T-helper 9 cell (primary cell): ENCODE results near the gene ABCB1.

Experiments
- DNase-seq: peaks from one replicate; pipeline ENCODE4 v3.0.0-alpha.2; 2020
- total RNA-seq, 2 donors: gene quantifications; one replicate each; lab custom pipeline; 2026; lab: John Stamatoyannopoulos, UW

Gene ABCB1
- total RNA-seq = 47.1 to 146 reads per million in 2 donors

DNA sequence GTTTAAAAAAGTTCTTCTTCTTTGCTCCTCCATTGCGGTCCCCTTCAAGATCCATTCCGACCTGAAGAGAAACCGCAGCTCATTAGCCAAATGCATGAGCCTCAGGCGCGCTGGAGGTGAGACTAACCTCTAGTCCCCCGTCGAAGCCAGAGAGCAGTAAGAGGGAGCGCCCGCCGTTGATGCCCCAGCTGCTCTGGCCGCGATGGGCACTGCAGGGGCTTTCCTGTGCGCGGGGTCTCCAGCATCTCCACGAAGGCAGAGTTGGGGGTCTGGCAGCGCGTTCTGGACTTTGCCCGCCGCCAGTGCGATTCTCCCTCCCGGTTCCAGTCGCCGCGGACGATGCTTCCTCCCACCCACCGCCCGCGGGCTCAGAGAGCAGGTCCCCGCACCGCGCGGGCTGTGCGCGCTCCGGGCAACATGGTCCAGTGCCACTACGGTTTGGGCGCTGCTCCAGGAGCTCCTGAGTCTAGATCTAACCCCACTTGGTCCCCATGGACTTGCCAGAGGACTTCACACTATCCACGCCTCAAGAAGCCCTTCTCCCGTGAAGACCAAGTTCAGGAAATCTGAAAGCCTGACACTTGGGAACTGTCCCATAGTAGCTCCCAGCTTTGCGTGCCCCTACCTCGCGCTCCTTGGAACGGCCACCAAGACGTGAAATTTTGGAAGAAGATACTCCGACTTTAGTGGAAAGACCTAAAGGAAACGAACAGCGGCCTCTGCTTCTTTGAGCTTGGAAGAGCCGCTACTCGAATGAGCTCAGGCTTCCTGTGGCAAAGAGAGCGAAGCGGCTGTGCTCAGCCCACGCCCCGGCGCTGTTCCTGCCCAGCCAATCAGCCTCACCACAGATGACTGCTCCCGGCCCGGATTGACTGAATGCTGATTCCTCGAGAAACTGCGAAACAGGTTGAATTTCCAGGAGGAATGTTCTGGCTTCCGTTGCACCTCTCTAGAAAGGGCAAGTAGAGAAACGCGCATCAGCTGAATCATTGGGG lies at the start of gene ABCB1:
TSS of gene ABCB1 (minus strand) at position 755 of the 995 bp plus-strand sequence. CDS start at position 55, 700 bp downstream.
- peak; percentile 31 for DNase-seq

DNA sequence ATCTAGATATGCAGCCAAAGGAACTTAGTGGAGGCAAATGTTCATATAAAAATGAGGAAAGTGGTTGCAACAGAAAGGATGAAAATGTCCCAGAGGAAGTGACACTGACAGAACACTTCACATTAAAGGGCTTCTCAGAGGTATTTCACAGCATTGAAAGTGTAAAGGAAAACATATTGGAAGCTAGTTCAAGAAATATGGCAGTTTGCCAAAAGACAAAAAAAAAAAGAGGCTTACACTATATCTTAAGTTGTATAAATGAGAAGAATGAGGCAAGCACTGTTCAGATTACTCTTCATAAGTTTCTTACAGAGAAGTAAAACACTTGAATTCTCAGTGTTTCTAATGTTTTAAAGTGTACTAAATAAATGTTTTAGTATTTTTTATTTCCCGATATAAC lies 47.6 kb upstream of the ABCB1 start:
- no peak for DNase-seq

DNA sequence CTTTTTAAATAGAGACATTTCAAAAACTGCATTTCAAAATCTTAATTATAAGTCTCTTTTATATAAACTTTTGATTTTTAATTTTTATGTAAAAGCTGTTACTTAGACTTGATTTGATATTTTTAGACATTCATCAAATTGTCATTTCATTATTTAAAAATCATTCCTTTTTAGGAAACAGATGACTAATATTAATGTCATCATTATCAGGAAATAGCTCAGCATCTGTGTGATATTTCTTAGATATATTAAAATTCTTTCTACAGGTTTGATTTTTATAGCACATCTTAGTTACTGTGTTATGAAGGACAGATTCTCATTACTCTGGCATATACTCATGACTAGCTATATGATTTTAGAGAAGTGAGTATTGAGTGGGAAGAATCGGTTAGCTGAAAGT lies 44.8 kb upstream of the ABCB1 start:
- no peak for DNase-seq

DNA sequence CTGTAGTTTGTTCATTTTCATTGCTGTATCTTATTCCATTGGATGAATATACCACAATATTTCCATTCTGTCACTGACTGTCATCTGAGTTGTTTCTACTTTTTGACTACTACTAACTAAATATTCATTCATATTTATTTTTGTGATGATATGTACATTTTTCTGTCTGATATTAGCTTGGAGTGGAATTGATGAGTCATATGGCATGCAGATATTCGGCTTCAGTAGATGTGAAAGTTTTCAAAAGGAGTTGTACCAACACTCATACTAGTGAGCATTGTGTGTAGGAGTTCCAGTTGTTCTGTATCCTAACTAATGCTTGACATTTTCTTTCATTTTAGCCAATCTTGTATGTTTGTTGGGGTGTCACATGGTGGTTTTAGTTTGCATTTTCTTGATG lies 35.2 kb upstream of the ABCB1 start:
- DNase-seq = no peak

DNA sequence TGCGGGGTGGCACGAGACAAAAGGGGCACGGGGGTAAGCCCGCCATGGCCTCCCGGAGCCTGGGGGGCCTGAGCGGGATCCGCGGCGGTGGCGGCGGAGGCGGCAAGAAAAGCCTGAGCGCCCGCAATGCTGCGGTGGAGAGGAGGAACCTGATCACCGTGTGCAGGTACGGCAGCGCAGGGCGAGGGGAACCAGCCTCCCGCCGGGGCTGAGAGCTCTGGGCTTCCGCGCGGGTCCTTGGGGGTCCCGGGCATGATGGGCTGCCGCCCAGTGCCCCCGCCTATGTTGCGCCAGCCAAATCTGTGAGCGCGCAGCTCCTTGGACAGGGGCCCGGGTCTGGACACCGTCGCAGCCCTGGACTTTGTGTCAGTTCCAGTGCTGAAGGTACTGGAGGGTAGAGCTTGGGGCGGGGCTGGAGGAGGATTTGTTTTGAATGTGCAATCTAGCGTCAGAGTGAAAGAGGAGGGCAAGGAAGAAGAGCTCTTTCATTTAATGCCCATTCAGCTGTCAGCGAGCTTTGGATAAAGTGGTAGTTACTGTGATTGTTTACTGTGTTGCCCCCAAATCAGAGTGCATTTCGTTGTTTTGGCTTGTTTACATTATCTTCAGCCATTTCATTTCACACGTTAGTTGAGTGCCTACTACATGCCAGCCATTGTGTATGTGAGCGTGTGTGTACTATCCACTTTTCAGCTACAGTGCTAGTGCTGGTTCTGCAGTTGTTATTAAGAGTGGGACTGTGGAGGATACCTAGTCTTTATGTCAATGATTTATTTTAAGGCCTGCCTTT lies 28.3 kb upstream of the ABCB1 start:
- peak; percentile 10 for DNase-seq

DNA sequence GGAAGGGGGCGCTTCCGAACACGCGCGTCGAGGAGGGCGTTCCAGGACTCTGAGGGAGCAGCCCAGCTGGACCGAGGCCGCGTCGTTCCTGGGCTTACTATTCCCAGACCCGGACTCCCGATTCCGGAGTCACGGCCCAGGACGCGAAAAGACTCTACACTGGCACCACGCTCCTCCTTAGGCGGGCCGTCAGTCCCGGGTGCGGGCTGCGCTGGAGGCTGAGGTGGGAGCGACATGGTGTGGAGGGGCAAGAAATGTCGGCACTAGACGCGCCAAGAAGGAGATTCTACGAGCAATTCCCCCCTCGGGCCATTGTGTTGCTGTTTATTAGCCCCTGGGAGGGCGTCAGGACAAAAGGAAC lies 26.9 kb upstream of the ABCB1 start:
- peak; percentile 8 for DNase-seq

DNA sequence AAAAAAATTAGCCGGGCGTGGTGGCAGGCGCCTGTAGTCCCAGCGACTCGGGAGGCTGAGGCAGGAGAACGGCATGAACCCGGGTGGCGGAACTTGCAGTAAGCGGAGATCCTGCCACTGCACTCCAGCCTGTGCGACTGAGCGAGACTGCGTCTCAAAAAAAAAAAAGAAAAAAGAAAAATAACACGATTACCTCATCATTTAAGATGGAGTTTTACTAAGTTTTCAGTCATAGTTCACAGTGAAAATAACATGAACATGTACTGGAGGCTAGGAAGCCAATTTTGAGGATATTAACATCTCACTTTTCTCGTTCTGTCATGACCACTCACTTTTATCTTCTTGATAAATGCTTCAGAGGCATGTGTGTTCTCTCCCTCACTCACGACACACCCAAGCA lies 24.4 kb upstream of the ABCB1 start:
- no peak for DNase-seq

DNA sequence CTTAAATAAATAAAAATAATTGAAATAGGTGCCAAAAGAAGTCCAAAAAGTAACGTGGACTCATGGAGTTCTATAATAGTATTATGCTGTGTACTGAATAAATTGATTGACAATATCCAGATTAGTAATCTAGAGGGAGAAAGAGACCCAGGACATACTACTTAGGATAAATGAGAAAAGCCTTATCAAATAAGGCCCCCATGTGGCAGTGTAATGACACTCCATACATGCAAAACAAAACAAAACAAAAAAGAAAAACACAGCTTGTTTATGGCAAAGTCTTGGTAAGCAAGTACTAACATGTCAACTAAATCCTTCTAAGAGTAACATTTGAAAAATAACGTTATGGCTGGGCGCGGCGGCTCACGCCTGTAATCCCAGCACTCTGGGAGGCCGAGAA lies 23.9 kb upstream of the ABCB1 start:
- no peak for DNase-seq

DNA sequence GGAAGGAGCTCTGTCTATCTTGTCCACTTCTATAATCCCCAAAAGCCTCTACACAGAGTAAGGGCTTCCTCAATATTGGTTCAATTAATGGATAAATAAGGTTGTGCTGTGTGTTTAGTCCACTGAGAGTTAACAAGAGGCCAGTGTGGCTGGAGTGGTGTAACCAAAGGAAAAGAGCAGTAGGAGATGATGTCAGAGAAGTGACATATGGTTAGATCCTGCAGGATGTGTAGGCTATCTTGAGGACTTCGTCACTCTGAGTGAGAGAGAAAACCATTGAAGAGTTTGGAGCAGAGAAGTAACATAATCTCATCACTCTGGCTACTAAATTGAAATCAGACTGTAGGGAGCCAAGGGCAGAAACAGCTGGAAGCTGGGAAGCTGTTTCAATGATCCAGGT lies 14.5 kb upstream of the ABCB1 start:
- DNase-seq = no peak

DNA sequence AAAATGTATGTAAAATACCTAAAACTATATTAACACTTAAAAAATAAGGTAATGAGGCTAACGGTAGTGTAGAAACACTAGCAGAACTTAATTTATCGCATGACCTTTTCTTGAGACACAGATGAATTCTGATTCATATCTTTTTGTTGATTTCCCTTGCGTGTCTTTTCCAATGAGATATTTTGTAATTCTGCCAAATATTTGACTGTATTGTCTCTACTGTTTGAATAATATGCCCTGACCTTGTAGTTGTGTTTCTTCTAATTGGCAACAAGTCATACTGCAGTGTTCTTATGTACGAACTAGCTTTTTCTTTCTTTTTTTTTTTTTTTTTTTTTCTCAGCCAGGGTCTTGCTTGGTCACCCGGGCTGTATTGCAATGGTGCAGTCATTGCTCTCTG lies 9.2 kb upstream of the ABCB1 start:
- DNase-seq = no peak

DNA sequence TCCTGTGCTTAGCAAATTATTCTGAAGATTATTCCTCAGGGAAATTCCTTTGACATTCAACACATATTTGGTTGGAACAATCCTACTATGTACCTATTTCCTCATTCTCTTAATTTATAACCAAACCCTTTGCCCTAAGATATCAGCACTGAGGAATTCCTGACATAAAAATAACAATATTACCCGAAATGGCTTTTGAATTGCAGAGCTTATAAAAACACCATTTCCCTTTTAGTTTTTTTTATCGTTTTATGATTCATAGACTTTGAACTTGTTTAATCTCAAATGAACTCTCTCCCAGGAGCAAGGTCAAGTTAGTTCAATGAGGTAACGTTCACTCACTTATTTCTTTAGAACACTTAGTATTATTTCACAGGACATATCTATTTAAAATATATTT lies 7.7 kb upstream of the ABCB1 start:
- DNase-seq = no peak

DNA sequence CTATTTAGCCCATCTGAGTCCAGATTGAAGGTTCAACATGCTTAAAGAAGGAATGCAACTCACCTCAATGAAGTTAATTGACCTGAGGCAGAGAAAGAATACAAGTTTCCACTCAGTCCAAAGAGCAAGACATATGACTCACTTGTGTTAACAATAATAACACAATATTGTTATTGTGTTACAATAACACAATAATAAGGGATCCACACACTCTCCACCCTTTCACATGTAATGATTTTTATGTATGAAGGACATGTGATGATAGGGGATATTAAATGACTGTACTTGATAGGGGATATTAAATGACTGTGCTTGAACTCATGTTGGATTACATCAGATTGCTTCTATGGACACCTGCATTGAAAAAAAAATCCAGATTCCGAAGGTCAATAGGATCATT lies 3.6 kb upstream of the ABCB1 start:
- DNase-seq = no peak

DNA sequence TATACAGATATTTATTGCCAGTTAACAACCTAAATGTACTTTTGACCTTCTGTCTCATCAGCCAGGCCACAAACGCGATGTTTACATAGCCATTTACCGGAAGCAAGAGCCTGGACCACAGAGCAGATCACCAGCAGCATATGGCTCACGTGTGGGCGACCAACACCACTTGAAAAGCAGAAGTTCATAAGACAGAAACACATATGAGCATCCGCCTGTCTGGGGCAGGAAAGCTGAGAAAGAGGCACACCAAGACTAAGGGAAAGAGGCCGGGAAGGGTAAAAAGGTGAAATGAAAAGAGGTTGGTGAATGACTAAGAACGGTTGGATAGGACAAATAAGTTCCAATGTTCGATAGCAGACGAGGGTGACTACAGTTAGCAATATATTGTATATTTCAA lies 1.3 kb downstream of the ABCB1 start:
- peak; percentile 11 for DNase-seq

DNA sequence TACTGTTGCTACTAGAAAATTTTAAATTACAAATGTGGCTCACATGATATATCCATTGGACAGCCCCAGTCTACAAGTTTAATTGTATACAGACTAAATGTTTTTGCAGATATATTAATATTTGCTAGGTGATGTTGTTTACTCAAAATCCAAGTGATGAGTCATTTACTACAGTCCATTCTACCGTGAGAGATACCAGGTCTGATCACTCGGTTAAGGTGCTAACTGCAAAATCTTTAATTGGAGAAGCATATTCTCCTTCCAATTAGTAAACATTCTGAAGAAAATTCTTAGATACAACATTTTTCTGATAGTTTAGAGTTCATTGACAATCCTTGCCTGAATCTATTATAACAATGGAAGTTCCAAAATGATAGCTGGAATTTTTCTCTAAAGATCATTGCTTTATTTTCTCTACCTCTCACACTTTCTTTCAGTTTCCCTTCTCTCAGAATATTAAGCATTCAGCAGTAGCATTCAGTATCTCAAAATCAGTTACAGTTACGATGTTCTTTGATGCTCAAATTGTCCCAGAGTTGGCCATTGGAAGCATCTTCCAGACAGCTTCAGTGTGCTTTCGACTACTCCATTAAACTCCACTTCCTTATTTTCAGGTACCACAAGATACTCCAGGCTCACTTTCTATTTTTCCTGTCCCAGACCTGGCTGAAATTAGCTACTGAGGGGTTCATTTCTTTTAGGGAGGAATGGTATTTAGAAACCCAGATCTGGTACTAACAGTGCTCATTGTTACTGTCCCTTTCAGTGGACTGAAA lies 2.3 kb downstream of the ABCB1 start:
- no peak for DNase-seq

DNA sequence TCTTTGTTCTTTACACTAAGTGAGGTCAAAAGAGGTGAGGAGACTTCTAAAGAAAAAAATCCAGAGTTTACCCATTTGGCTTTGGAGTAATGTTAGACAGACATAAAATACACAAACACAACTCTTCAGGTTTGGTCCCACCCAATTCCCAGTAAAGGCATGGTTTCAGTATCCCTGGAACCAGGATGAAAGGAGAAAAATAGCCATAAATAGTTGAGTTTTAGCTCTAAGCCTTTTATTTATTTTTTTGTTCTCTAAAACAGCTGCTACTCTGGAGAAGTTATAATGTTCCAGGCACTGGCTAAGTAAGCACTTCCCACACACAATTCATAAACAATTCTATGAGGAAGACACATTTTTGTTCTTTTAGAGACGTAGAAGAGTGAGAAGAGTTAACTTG lies 4.0 kb downstream of the ABCB1 start:
- DNase-seq = no peak

DNA sequence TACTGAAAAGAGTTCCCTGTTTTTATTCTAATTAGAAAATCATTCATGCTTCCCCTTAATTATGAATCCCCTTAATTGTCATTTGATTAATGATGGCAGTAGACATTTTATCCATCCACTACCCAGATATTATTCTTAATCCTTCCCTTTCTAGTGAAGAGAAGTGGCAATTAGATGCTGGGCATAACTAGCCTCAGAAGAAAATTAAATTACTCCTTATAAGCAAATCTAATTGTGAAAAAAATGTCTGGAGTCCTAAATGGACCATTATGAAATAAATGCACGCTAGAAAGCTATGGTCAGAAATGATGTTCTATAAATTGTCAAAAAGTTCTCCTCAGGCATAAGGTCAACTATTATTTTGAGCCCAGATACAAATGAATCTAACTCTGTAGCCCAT lies 4.5 kb downstream of the ABCB1 start:
- no peak for DNase-seq

DNA sequence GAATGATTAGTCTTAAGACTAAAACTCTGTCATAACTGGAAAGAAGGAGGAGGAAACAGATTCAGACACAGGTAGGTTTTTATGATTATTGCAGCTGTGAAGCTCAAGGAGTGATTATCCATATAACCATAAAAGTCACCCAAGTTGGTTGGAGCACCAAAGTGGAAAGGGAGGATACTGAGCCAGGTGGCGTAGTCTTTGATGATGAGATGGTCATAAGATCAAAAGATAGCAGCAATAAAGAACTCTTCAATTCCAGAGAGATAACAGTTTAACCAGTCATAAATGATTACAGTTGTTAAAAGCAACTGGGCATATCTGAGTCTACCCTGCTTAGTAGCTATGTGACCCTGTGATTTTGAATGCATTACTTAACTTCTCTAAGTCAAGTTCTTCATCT lies 8.4 kb downstream of the ABCB1 start:
- DNase-seq = no peak

DNA sequence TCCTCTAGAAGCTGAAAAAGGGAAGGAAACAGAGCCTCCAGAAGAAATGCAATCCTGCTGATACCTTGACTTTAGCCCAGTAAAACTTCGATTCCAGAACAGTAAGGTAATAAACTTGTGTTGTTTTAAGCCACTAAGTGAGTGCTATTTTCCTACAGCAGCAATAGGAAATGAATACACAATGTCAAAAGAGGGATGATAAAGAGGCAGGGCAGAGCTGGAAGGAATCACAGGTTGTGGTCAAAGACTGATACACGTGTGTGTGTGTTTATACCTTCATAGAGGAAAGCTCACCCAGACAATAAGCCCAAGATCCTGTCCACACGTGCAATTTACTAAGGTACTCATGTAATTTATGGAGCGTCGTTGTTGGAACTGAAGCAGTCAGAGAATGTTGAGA lies 9.5 kb downstream of the ABCB1 start:
- DNase-seq = no peak

DNA sequence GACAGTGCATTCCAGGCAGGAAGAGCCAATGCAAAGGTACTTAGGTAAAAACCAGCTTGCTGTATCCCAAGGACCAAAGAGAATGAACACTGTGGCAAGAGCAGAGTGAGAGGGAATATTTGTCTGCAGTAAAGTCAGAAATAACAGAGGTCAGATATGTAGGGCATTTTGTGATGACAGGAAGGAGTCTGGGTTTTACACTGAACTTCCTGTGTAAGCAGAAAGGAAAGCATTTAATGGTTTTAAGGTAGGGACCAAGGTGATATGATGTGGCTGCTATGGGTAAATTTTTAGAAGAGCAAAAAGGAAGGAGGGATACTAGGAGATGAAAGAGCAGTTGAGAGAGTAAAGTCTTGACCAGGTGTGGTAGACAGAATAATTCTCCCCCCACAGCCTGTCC lies 10.1 kb downstream of the ABCB1 start:
- no peak for DNase-seq

DNA sequence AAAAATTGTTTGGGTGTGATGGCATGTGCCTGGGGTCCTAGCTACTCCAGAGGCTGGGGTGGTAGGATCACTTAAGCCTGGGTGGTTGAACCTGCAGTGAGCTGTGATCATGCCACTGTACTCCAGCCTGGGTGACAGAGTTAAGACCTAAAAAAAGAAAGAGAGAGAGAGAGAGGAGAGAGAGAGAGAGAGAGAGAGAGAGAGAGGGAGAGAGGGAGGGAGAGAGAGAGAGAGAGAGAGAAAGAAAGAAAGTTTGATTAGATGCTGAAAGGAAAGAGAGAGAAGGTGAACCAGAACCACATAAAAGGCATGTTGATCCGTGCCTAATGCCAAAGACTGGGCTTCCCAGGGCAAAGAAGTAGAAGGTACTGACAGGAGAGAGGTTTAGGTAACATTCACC lies 11.1 kb downstream of the ABCB1 start:
- no peak for DNase-seq

DNA sequence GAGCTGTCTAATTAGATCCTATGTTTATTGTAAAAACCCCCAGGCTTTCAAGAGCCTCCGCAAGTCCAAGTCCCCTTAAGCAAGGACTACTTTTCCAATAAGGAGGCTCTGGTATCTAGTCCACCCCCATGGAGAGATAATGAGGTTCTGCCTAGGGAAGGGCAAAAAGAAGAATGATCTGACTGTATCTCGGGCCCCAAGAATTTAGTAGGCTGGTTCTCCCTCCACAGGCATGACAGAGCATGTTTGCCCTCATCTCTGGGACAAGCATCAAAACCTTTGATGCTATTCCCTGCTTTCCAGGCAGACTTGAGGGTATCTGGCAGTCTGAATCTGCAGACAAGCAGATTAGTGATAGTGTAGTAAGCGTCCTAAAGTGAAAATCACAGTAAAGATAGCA lies 19.0 kb downstream of the ABCB1 start:
- DNase-seq = no peak

DNA sequence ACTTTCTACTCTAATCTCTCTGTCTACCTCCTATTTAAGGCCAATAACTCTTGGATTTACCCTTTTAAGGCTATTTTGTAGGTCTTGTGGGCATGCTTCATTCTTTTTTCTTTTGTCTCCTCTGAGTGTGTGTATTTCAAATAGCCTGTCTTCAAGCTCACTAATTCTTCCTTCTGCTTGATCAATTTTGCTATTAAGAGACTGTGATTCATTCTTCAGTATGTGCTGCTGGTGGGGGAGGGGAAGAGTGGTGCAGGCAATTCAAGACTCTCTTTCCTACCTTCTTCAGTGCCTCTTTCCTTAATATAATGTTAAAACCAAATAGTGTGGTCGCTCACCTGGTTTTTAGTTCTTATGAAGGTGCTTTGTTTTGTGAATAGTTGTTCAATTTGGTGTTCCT lies 20.0 kb downstream of the ABCB1 start:
- DNase-seq = no peak

DNA sequence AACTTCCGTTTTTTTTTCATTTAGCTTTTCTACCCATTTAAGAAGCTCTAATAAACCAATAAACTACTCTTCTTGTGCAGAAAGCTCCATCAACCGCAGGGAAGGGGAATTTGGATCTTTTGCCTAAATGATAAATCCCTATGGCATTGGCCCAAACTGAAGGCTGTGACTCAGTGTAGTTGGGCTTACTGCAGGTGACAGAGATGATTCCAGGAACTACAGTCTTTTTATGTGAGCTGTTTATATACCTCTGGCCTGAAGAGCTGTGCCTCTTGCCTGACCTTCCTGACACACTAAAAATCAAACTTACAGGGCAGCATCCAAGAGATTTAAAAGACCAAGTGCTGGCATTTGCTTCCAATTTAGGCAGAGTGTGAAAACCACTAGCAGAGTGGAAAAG lies 25.2 kb downstream of the ABCB1 start:
- DNase-seq = no peak
